GM12873 (cell line): ENCODE data around the gene DMD.

Source experiments
- CTCF ChIP-seq: IDR thresholded peaks from 2 replicates; pipeline ENCODE4 v1.5.1; 2012; ENCODE audit warnings: low read depth, mild to moderate bottlenecking, moderate library complexity, low read length, control low read depth; ENCODE audit not compliant: insufficient read depth; ENCODE audit errors: missing control alignments

DMD gene

GRCh38 chrX:32267796-32268195 lies 943.6 kb downstream of the DMD start:
- no peak for TF ChIP-seq CTCF

- TF ChIP-seq CTCF = peak; percentile 54
These were observed 964.7 kb downstream of the DMD start for GRCh38 chrX:32246675-32247074.

- TF ChIP-seq CTCF = no peak
These were observed 1015.7 kb downstream of the DMD start for GRCh38 chrX:32195611-32196010.

GRCh38 chrX:32191316-32191715 lies 1020.0 kb downstream of the DMD start:
- TF ChIP-seq CTCF = no peak

GRCh38 chrX:32185160-32185559 lies 1026.2 kb downstream of the DMD start:
- TF ChIP-seq CTCF = no peak

- TF ChIP-seq CTCF = no peak
These were observed 1028.3 kb downstream of the DMD start for GRCh38 chrX:32183066-32183465.

GRCh38 chrX:32176510-32176909 lies 1034.8 kb downstream of the DMD start:
- TF ChIP-seq CTCF = no peak

- TF ChIP-seq CTCF = no peak
These were observed 1040.9 kb downstream of the DMD start for GRCh38 chrX:32170481-32170880.
